T follicular helper cell (primary cell): ENCODE results near the gene SLC34A1.
"Not testable (repeated sequence)": the region's sequence is repeated elsewhere in the genome, so short reads cannot be mapped to it uniquely, and the experiment has no call there.

Experiments
- DNase-seq: peaks from one replicate; pipeline ENCODE4 v3.0.0-alpha.2; 2020; ENCODE audit warnings: low read depth

Gene SLC34A1

GRCh38 chr5:177368869-177369644, 15.2 kb upstream of the SLC34A1 start:
- DNase-seq: no peak

GRCh38 chr5:177369645-177370440, 14.4 kb upstream of the SLC34A1 start:
- no peak for DNase-seq

GRCh38 chr5:177370488-177371119, 13.6 kb upstream of the SLC34A1 start:
- no peak for DNase-seq

- DNase-seq: no peak
These were observed 12.9 kb upstream of the SLC34A1 start for GRCh38 chr5:177371120-177372033.

- no peak for DNase-seq
These were observed 12.0 kb upstream of the SLC34A1 start for GRCh38 chr5:177372034-177372896.

- DNase-seq: no peak
These were observed 11.3 kb upstream of the SLC34A1 start for GRCh38 chr5:177372910-177373309.

GRCh38 chr5:177373806-177374205, 10.4 kb upstream of the SLC34A1 start:
- no peak for DNase-seq

- no peak for DNase-seq
These were observed 10.0 kb upstream of the SLC34A1 start for GRCh38 chr5:177374211-177374610.

- DNase-seq: not testable (repeated sequence)
These were observed 8.7 kb upstream of the SLC34A1 start for GRCh38 chr5:177375516-177375915.

GRCh38 chr5:177376107-177376506, 8.1 kb upstream of the SLC34A1 start:
- no peak for DNase-seq

- no peak for DNase-seq
These were observed 6.1 kb upstream of the SLC34A1 start for GRCh38 chr5:177377851-177378776.

GRCh38 chr5:177378884-177379883, 5.0 kb upstream of the SLC34A1 start:
- no peak for DNase-seq

- DNase-seq: no peak
These were observed 3.5 kb upstream of the SLC34A1 start for GRCh38 chr5:177380805-177381126.

GRCh38 chr5:177382423-177383029, 1.7 kb upstream of the SLC34A1 start:
- no peak for DNase-seq

- DNase-seq: no peak
These were observed 1.1 kb upstream of the SLC34A1 start for GRCh38 chr5:177383181-177383580.

- DNase-seq: no peak
These were observed 1.5 kb downstream of the SLC34A1 start for GRCh38 chr5:177385720-177386119.

- no peak for DNase-seq
These were observed 2.3 kb downstream of the SLC34A1 start for GRCh38 chr5:177386542-177386941.

GRCh38 chr5:177387405-177387804, 3.2 kb downstream of the SLC34A1 start:
- DNase-seq: no peak
